Left lung (tissue), 10 donors: ENCODE data around the gene MAGI1. TPM values are rescaled to one million over a fixed set of nuclear protein-coding genes. Genes with fewer than 3 reads are reported as not detected.

ENCODE experiments used
- ATAC-seq: fragments of 200-7000 bp; cut with Tn5 transposase; one replicate; pipeline ENCODE4 v1.9.1; 2020; ENCODE audit warnings: moderate library complexity
- DNase-seq, 4 donors: peaks; one replicate each; pipeline ENCODE4 v3.0.0-alpha.2; 2013 to 2020
- H3K27ac ChIP-seq, 2 donors: fragments of 200-600 bp; sonication (generic) in 1 of 2; one replicate each; pipeline versions ENCODE4 v1.5.0 to v1.8.0; 2020 to 2021
- H3K27me3 ChIP-seq, 2 donors: fragments of 200-600 bp; sonication (generic) in 1 of 2; one replicate each; pipeline versions ENCODE4 v1.5.0 to v1.8.0; 2020 to 2021
- H3K36me3 ChIP-seq, 2 donors: fragments of 200-600 bp; sonication (generic) in 1 of 2; one replicate each; pipeline versions ENCODE4 v1.5.0 to v1.8.0; 2020 to 2021
- H3K4me1 ChIP-seq, 2 donors: fragments of 200-600 bp; one replicate each; pipeline ENCODE4 v1.8.0; 2021
- H3K4me3 ChIP-seq, 2 donors: fragments of 200-600 bp; sonication (generic) in 1 of 2; one replicate each; pipeline versions ENCODE4 v1.5.0 to v1.8.0; 2020 to 2021; ENCODE audit warnings: mild to moderate bottlenecking in 1 of 2
- H3K9me3 ChIP-seq, 2 donors: fragments of 200-600 bp; sonication (generic) in 1 of 2; one replicate each; pipeline versions ENCODE4 v1.5.0 to v1.8.0; 2020 to 2021
- intact Hi-C, 2 donors: fragments of 100-400 bp; cut with DNase I; formaldehyde crosslinking; loops; one replicate each; pipeline versions ENCODE4 v1.11.2 to v1.14.2; 2022
- polyA plus RNA-seq, 6 donors: library from polyadenylated mRNA; unstranded; fragments of 120-200 nt; gene quantifications; one replicate each; pipeline ENCODE4 v1.2.1, GENCODE V29; 2013; ENCODE audit not compliant: insufficient read length in 6 of 6
- total RNA-seq, 2 donors: library from RNA; stranded (reverse); fragmentation: NEBNext Ultra II Directional; extraction: Animal tissue kit (Norgen Biotek cat#: 25700); gene quantifications; one replicate each; pipeline ENCODE4 v1.2.1, GENCODE V29; 2021
- TF ChIP-seq, protein P1 (sequence below), 2 donors: fragments of 200-600 bp; sonication (generic) in 1 of 2; IDR thresholded peaks; one replicate each; pipeline versions ENCODE4 v1.5.0 to v1.8.0; 2021; ENCODE audit warnings: antibody characterized with exemption in 2 of 2
- donor health status: DM: no; HTN: yes; CAD: no.
- donor health status: DM: no; HTN: no; CAD: no.

The MAGI1 gene
- total and polyA plus RNA-seq, 8 donors: 25.4 to 32.0 (median 28.7) TPM

- Histone ChIP-seq H3K9me3 (no peaks in the 10 kb centered on the region), H3K4me3 (no peak overlapping the region), H3K27ac (no peak overlapping the region), H3K27me3 (no peaks in the 10 kb centered on the region), H3K4me1 (peaks cover 0 to 5% of the 10 kb centered on the region in 2 donors), H3K36me3 (no peaks in the 10 kb centered on the region)
- intact Hi-C loops: no loop called here
- ATAC-seq: no peak
- DNase-seq: no peak
- TF ChIP-seq, protein P1, sequence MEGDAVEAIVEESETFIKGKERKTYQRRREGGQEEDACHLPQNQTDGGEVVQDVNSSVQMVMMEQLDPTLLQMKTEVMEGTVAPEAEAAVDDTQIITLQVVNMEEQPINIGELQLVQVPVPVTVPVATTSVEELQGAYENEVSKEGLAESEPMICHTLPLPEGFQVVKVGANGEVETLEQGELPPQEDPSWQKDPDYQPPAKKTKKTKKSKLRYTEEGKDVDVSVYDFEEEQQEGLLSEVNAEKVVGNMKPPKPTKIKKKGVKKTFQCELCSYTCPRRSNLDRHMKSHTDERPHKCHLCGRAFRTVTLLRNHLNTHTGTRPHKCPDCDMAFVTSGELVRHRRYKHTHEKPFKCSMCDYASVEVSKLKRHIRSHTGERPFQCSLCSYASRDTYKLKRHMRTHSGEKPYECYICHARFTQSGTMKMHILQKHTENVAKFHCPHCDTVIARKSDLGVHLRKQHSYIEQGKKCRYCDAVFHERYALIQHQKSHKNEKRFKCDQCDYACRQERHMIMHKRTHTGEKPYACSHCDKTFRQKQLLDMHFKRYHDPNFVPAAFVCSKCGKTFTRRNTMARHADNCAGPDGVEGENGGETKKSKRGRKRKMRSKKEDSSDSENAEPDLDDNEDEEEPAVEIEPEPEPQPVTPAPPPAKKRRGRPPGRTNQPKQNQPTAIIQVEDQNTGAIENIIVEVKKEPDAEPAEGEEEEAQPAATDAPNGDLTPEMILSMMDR (IDR thresholded peaks at IDR 0.05): no peak
Observed at GRCh38 chr3:65850261-65850660, 188.5 kb downstream of the MAGI1 start.

DNA sequence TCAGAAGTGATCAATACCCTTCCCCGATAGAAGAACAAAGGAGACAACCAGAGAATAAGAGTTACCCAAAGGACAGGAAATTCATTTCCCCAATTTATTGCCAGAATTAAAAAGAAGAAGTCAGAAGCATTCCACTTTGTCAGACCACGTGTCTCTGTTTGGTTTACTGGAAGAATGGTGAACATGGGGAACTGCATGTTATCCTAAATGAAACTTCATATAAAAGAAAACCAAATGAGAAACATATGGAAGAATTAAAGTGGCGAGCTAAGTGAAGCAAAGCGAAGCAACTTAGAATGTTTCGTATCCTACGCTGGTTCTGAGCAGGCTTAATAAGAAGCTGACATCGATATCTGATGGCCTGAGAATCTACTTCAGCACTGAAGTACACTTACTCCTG lies 190.7 kb downstream of the MAGI1 start:
- DNase-seq (no peak), ATAC-seq (no peak)
- Histone ChIP-seq H3K36me3 (no peaks in the 10 kb centered on the region), H3K9me3 (no peaks in the 10 kb centered on the region), H3K4me3 (no peak overlapping the region), H3K4me1 (no peaks in the 10 kb centered on the region), H3K27me3 (no peaks in the 10 kb centered on the region), H3K27ac (no peak overlapping the region)
- intact Hi-C loops: no loop called here
- TF ChIP-seq, protein P1 (IDR thresholded peaks at IDR 0.05): no peak

DNA sequence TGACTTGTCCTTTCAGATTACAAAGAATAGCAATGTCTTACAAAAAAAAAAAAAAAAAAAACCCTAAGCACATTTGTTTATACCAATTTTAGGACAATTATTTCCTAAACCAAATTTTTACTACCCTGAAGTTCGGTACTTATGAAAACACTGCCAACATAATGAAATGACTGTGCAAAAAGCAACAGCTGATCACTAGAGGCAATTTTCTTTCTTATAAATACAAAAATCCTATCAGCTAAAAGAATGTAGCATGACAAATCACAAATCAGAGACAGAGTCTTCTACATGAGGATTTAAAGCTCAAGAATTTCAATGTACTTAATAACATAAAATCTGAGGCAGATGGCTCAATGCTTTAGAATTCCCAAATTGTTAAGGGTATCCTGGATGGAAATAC lies 191.8 kb downstream of the MAGI1 start:
- no peak for ATAC-seq
- H3K27ac ChIP-seq: no peak overlapping the region
- no peaks in the 10 kb centered on the region for H3K9me3 ChIP-seq
- H3K4me1 ChIP-seq: no peaks in the 10 kb centered on the region
- no peaks in the 10 kb centered on the region for H3K27me3 ChIP-seq
- intact Hi-C loops: no loop called here
- no peak overlapping the region for H3K4me3 ChIP-seq
- H3K36me3 ChIP-seq: no peaks in the 10 kb centered on the region
- no peak for DNase-seq
- TF ChIP-seq, protein P1 (IDR thresholded peaks at IDR 0.05): no peak

DNA sequence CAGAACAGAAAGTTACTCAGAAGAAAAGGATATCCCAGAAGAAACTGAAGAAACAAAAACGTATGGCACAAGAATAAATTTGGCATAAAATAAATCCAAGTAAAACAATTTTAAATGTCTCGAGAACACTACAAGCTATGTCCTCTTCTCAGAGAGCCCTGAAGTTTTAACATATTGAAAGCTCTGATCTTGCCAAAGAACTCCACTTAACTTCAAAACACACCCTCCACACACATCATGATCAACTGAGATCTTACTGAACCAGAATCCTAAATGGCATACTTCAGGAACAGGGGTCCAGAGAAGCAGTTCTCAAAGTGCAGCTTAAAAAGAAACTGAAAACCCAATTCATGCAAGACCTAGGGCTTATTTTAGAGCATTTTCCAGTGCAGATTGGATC lies 194.3 kb downstream of the MAGI1 start:
- intact Hi-C loops: no loop called here
- no peaks in the 10 kb centered on the region for H3K4me1 ChIP-seq
- ATAC-seq (peak; percentile 81), DNase-seq (peak in 1 of 4 donors; percentile 13)
- H3K27me3 ChIP-seq: no peaks in the 10 kb centered on the region
- H3K27ac ChIP-seq: peak overlapping the region in 1 of 2 donors; percentile 13
- no peaks in the 10 kb centered on the region for H3K36me3 ChIP-seq
- H3K4me3 ChIP-seq: no peak overlapping the region
- TF ChIP-seq, protein P1 (IDR thresholded peaks at IDR 0.05): no peak
- H3K9me3 ChIP-seq: no peaks in the 10 kb centered on the region

DNA sequence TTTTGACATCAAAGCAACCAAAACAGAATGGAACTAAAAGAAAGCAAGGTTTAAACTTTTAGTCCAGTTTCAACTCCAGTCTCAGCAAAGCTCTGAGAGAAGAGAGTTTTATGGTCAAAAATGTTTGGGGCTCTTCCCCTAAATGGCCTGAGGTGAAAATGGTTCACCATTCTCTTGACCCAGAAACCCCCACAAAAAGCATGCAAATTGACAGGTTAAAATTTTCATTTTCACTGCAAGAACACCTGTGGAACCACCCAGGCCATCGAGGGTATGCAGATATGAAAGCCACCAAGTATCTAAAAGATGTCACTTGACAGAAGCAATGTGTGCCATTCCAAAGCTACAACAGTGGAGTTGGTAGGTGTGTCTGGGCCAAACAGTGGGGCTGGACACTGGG lies 195.0 kb downstream of the MAGI1 start:
- no peak overlapping the region for H3K4me3 ChIP-seq
- H3K27me3 ChIP-seq: no peaks in the 10 kb centered on the region
- no peaks in the 10 kb centered on the region for H3K4me1 ChIP-seq
- no peaks in the 10 kb centered on the region for H3K9me3 ChIP-seq
- ATAC-seq (peak; percentile 19), DNase-seq (no peak)
- no peak overlapping the region for H3K27ac ChIP-seq
- TF ChIP-seq, protein P1 (IDR thresholded peaks at IDR 0.05): no peak
- intact Hi-C loops: no loop called here
- H3K36me3 ChIP-seq: no peaks in the 10 kb centered on the region
